ENCODE data around the gene TAF7L.
"Not testable (repeated sequence)": the region's sequence is repeated elsewhere in the genome, so short reads cannot be mapped to it uniquely, and the experiment has no call there.

TAF7L gene

GRCh38 chrX:101290957-101291603, at the start of gene TAF7L:
Gene TAF7L, minus strand, starts transcription at chrX:101291334. Its CDS starts 3,791 bp downstream, at chrX:101287543.
- TF ChIP-seq POLR2A (IDR thresholded peaks at IDR 0.05; ENCODE audit: low read depth, low read length): no peak
- DNase-seq (ENCODE audit: insufficient read length, low spot score) (no peak), FAIRE-seq (no peak)

GRCh38 chrX:101337776-101338271, 46.7 kb upstream of the TAF7L start:
- DNase-seq (ENCODE audit: insufficient read length, low spot score): no peak
- peak; percentile 6 for FAIRE-seq
- TF ChIP-seq POLR2A (IDR thresholded peaks at IDR 0.05; ENCODE audit: low read depth, low read length): no peak

GRCh38 chrX:101334310-101334709, 43.2 kb upstream of the TAF7L start:
- DNase-seq (ENCODE audit: insufficient read length, low spot score); FAIRE-seq: not testable (repeated sequence)

- FAIRE-seq; DNase-seq (ENCODE audit: insufficient read length, low spot score): not testable (repeated sequence)
These were observed 35.5 kb upstream of the TAF7L start for GRCh38 chrX:101326600-101326999.

- DNase-seq (ENCODE audit: insufficient read length, low spot score): no peak
- no peak for TF ChIP-seq POLR2A (IDR thresholded peaks at IDR 0.05; ENCODE audit: low read depth, low read length)
- FAIRE-seq: no peak
These were observed 12.7 kb upstream of the TAF7L start for GRCh38 chrX:101303790-101304189.

GRCh38 chrX:101295603-101296002, 4.5 kb upstream of the TAF7L start:
- not testable (repeated sequence) for DNase-seq (ENCODE audit: insufficient read length, low spot score); FAIRE-seq

- FAIRE-seq: peak; percentile 27
- DNase-seq (ENCODE audit: insufficient read length, low spot score): peak; percentile 33
- no peak for TF ChIP-seq POLR2A (IDR thresholded peaks at IDR 0.05; ENCODE audit: low read depth, low read length)
These were observed 3.7 kb downstream of the TAF7L start for GRCh38 chrX:101287402-101287801.

GRCh38 chrX:101276238-101276637, 14.9 kb downstream of the TAF7L start:
- no peak for DNase-seq (ENCODE audit: insufficient read length, low spot score)
- no peak for TF ChIP-seq POLR2A (IDR thresholded peaks at IDR 0.05; ENCODE audit: low read depth, low read length)
- no peak for FAIRE-seq

- no peak for TF ChIP-seq POLR2A (IDR thresholded peaks at IDR 0.05; ENCODE audit: low read depth, low read length)
- DNase-seq (ENCODE audit: insufficient read length, low spot score): no peak
- FAIRE-seq: no peak
These were observed 16.9 kb downstream of the TAF7L start for GRCh38 chrX:101274198-101274597.

GRCh38 chrX:101265869-101266428, 25.2 kb downstream of the TAF7L start:
- FAIRE-seq: peak; percentile 82

GRCh38 chrX:101263766-101264165, 27.4 kb downstream of the TAF7L start:
- DNase-seq (ENCODE audit: insufficient read length, low spot score) (no peak), FAIRE-seq (no peak)
- TF ChIP-seq POLR2A (IDR thresholded peaks at IDR 0.05; ENCODE audit: low read depth, low read length): no peak

More at GRCh38 chrX:101265869-101266428, 25.2 kb downstream of the TAF7L start:
- DNase-seq (ENCODE audit: insufficient read length, low spot score): peak; percentile 40
- no peak for TF ChIP-seq POLR2A (IDR thresholded peaks at IDR 0.05; ENCODE audit: low read depth, low read length)

- FAIRE-seq: no peak
- no peak for TF ChIP-seq POLR2A (IDR thresholded peaks at IDR 0.05; ENCODE audit: low read depth, low read length)
- DNase-seq (ENCODE audit: insufficient read length, low spot score): no peak
These were observed 28.5 kb downstream of the TAF7L start for GRCh38 chrX:101262590-101262989.

- no peak for FAIRE-seq
- no peak for TF ChIP-seq POLR2A (IDR thresholded peaks at IDR 0.05; ENCODE audit: low read depth, low read length)
- DNase-seq (ENCODE audit: insufficient read length, low spot score): no peak
These were observed 30.7 kb downstream of the TAF7L start for GRCh38 chrX:101260435-101260834.

- DNase-seq (ENCODE audit: insufficient read length, low spot score) (no peak), FAIRE-seq (no peak)
- no peak for TF ChIP-seq POLR2A (IDR thresholded peaks at IDR 0.05; ENCODE audit: low read depth, low read length)
These were observed 32.9 kb downstream of the TAF7L start for GRCh38 chrX:101258259-101258581.

- FAIRE-seq: peak; percentile 6
- DNase-seq (ENCODE audit: insufficient read length, low spot score): no peak
- no peak for TF ChIP-seq POLR2A (IDR thresholded peaks at IDR 0.05; ENCODE audit: low read depth, low read length)
These were observed 33.5 kb downstream of the TAF7L start for GRCh38 chrX:101257448-101258258.
